SK-N-SH (cell line): ENCODE results near the gene ACCS. TPM values are rescaled to one million over a fixed set of nuclear protein-coding genes. Genes with fewer than 3 reads are reported as not detected.

Experiments used
- CTCF ChIA-PET: fragments of 300-600, 350-600 bp; formaldehyde crosslinking; extraction: SDS; loops from one replicate; lab custom pipeline; 2021; lab: Yijun Ruan, JAX
- POLR2A ChIA-PET: fragments of 350-600 bp; sonication (Branson Sonifier 250); formaldehyde crosslinking; extraction: SDS; loops from one replicate; lab custom pipeline; 2020; ENCODE audit warnings: antibody characterized with exemption, inconsistent platforms; lab: Yijun Ruan, JAX
- DNase-seq: peaks from one replicate; pipeline ENCODE4 v3.0.0; 2012
- H2AFZ ChIP-seq: fragments of 200-600 bp; sonication (generic); 2 replicates; pipeline ENCODE4 v1.8.1; 2016; ENCODE audit warnings: antibody characterized with exemption, mild to moderate bottlenecking, low read depth
- H3F3A ChIP-seq: fragments of 200-600 bp; sonication (generic); replicated peaks from 2 replicates; pipeline ENCODE3; 2016; ENCODE audit warnings: antibody characterized with exemption, mild to moderate bottlenecking; ENCODE audit not compliant: insufficient read depth
- H3K27ac ChIP-seq, 2 experiments: fragments of 200-500 bp in 1 of 2; fragments of 200-600 bp in 1 of 2; sonication (Bioruptor generic) in 1 of 2; sonication (generic), shearing (Covaris generic) in 1 of 2; 2 replicates each; pipeline versions ENCODE4 v1.5.1 to v1.6.1; 2014 to 2016; ENCODE audit warnings: low read depth in 2 of 2, inconsistent platforms in 1 of 2, low read length in 1 of 2, mild to moderate bottlenecking in 1 of 2, mixed read lengths in 1 of 2
- H3K27me3 ChIP-seq: fragments of 200-600 bp; sonication (generic), shearing (Covaris generic); 2 replicates; pipeline ENCODE4 v1.6.1; 2016; ENCODE audit warnings: mixed run types; ENCODE audit not compliant: insufficient read depth
- H3K36me3 ChIP-seq, 2 experiments: fragments of 200-500 bp in 1 of 2; fragments of 200-600 bp in 1 of 2; sonication (Bioruptor generic) in 1 of 2; sonication (generic) in 1 of 2; replicated peaks in 1 of 2; 2 replicates each; pipeline versions ENCODE3 to v1.5.1; 2014 to 2016; ENCODE audit warnings: low read length in 1 of 2, mild to moderate bottlenecking in 1 of 2; ENCODE audit not compliant: insufficient read depth in 2 of 2, control insufficient read depth in 1 of 2
- H3K4me1 ChIP-seq, 2 experiments: fragments of 200-500 bp in 1 of 2; fragments of 200-600 bp in 1 of 2; sonication (Bioruptor generic) in 1 of 2; sonication (generic), shearing (Covaris generic) in 1 of 2; 2 replicates each; pipeline versions ENCODE4 v1.5.1 to v1.6.1; 2014 to 2016; ENCODE audit warnings: low read depth in 1 of 2, low read length in 1 of 2, mixed run types in 1 of 2; ENCODE audit not compliant: insufficient read depth in 2 of 2, control insufficient read depth in 1 of 2
- H3K4me2 ChIP-seq: fragments of 200-600 bp; sonication (generic), shearing (Covaris generic); 2 replicates; pipeline ENCODE4 v1.6.1; 2017; ENCODE audit warnings: mixed run types
- H3K4me3 ChIP-seq, 2 experiments: fragments of 200-500 bp in 1 of 2; fragments of 200-600 bp in 1 of 2; sonication (Bioruptor generic) in 1 of 2; sonication (generic), shearing (Covaris generic) in 1 of 2; 2 replicates each; pipeline versions ENCODE4 v1.5.1 to v1.8.1; 2014 to 2016; ENCODE audit warnings: low read depth in 2 of 2, inconsistent platforms in 1 of 2, low read length in 1 of 2, mild to moderate bottlenecking in 1 of 2, mixed read lengths in 1 of 2, moderate library complexity in 1 of 2
- H3K79me2 ChIP-seq: fragments of 200-600 bp; sonication (generic); 2 replicates; pipeline ENCODE4 v1.8.1; 2017; ENCODE audit warnings: mild to moderate bottlenecking; ENCODE audit not compliant: insufficient read depth
- H3K9ac ChIP-seq: fragments of 200-600 bp; sonication (generic); 2 replicates; pipeline ENCODE4 v1.6.1; 2017; ENCODE audit warnings: mixed run types
- H3K9me2 ChIP-seq: fragments of 200-600 bp; sonication (generic); 2 replicates; pipeline ENCODE4 v1.6.1; 2017; ENCODE audit warnings: mixed run types
- H3K9me3 ChIP-seq: fragments of 200-600 bp; sonication (generic); 2 replicates; pipeline ENCODE4 v1.6.1; 2017; ENCODE audit warnings: mixed run types, mild to moderate bottlenecking, moderate library complexity
- H4K20me1 ChIP-seq: fragments of 200-600 bp; sonication (generic); 2 replicates; pipeline ENCODE4 v1.6.1; 2017; ENCODE audit warnings: mild to moderate bottlenecking, mixed run types; ENCODE audit not compliant: insufficient read depth
- FOXM1 ChIP-seq: IDR thresholded peaks from 2 replicates; pipeline ENCODE4 v1.4.0; 2012; ENCODE audit warnings: low read depth, mild to moderate bottlenecking
- GATA2 ChIP-seq: sonication (generic); formaldehyde crosslinking; IDR thresholded peaks from 2 replicates; pipeline ENCODE4 v1.5.0; 2020; ENCODE audit warnings: mild to moderate bottlenecking, missing genetic modification reagents
- IRF3 ChIP-seq: fragments of 150-350 bp; IDR thresholded peaks from 2 replicates; pipeline ENCODE4 v1.6.1; 2016; ENCODE audit warnings: mild to moderate bottlenecking, low read depth, low read length
- JUND ChIP-seq: IDR thresholded peaks from 2 replicates; pipeline ENCODE4 v1.4.0; 2012
- MEF2A ChIP-seq: IDR thresholded peaks from 2 replicates; pipeline ENCODE4 v1.4.0; 2012; ENCODE audit warnings: low read depth, borderline replicate concordance
- PBX3 ChIP-seq: IDR thresholded peaks from 2 replicates; pipeline ENCODE4; 2012
- POLR2AphosphoS5 ChIP-seq: IDR thresholded peaks from 2 replicates; pipeline ENCODE4 v1.6.1; 2012; ENCODE audit warnings: low read depth, low read length
- RAD21 ChIP-seq: IDR thresholded peaks from 2 replicates; pipeline ENCODE4 v1.6.1; 2012; ENCODE audit warnings: mild to moderate bottlenecking, low read length
- RXRA ChIP-seq: IDR thresholded peaks from 2 replicates; pipeline ENCODE4 v1.4.0; 2012; ENCODE audit warnings: low read depth, mild to moderate bottlenecking, borderline replicate concordance
- SMC3 ChIP-seq: IDR thresholded peaks from 2 replicates; pipeline ENCODE4 v1.6.1; 2012; ENCODE audit warnings: low read depth, low read length, improper control_type of control experiment
- TAF1 ChIP-seq: IDR thresholded peaks from 2 replicates; pipeline ENCODE4 v1.6.1; 2012; ENCODE audit warnings: low read depth, mild to moderate bottlenecking, low read length, moderate library complexity, borderline replicate concordance
- TCF12 ChIP-seq: IDR thresholded peaks from 2 replicates; pipeline ENCODE4 v1.4.0; 2012
- YY1 ChIP-seq: IDR thresholded peaks from 2 replicates; pipeline ENCODE4 v1.4.0; 2012; ENCODE audit warnings: low read depth, mild to moderate bottlenecking
- ZBTB33 ChIP-seq: IDR thresholded peaks from 2 replicates; pipeline ENCODE4 v1.4.0; 2012; ENCODE audit warnings: low read depth, borderline replicate concordance
- WGBS: methylation state at CpG from one replicate; pipeline ENCODE4 v1.1.6; 2017; ENCODE audit warnings: low lambda C conversion rate; 5-methylcytosine and 5-hydroxymethylcytosine counted together
- polyA plus RNA-seq, 3 experiments: library from polyadenylated mRNA; depleted of rRNA; stranded (reverse); fragments of >200 nt; gene quantifications; 2 replicates each; pipeline ENCODE4 v1.2.3, GENCODE V29; 2012

Gene ACCS
- polyA plus RNA-seq, 1 of the 3 experiments (the other 2 are of a cell fraction): 28.5 TPM

- Histone ChIP-seq H3K36me3 (no peaks in the 10 kb centered on the region), H3K79me2 (no peaks in the 10 kb centered on the region), H3K27ac (no peak overlapping the region), H2AFZ (no peak overlapping the region), H3K9me2 (no peaks in the 10 kb centered on the region), H3K4me1 (no peaks in the 10 kb centered on the region), H3K27me3 (no peaks in the 10 kb centered on the region), H4K20me1 (no peaks in the 10 kb centered on the region), H3K4me3 (no peak overlapping the region), H3F3A (no peaks in the 10 kb centered on the region), H3K4me2 (no peak overlapping the region), H3K9ac (no peak overlapping the region), H3K9me3 (no peaks in the 10 kb centered on the region)
- POLR2A ChIA-PET: interaction anchor here (1.0 kb wide), 1 partner anchor 9 kb away, joined by 3 read pairs; no protein-coding TSS in a partner anchor
- CTCF ChIA-PET: interaction anchor here (1.1 to 3.2 kb wide), 2 partner anchors 9 to 13 kb away, joined by 3 to 27 read pairs; partner anchors contain the start of gene EXT2
- WGBS: 65% methylated on average over 7 of the region's 9 CpGs
- no peak for TF ChIP-seq TCF12
- no peak for TF ChIP-seq RXRA
- no peak for TF ChIP-seq POLR2AphosphoS5
- TF ChIP-seq MEF2A: no peak
- no peak for TF ChIP-seq JUND
- TF ChIP-seq IRF3: no peak
- no peak for TF ChIP-seq PBX3
- no peak for TF ChIP-seq GATA2 (CRISPR knock-in tag)
- TF ChIP-seq FOXM1: no peak
- no peak for TF ChIP-seq SMC3
- DNase-seq: no peak
Observed at GRCh38 chr11:44080951-44081350, 14.9 kb downstream of the ACCS start.

GRCh38 chr11:44082645-44083044 lies 16.6 kb downstream of the ACCS start:
- Histone ChIP-seq H3K27me3 (no peaks in the 10 kb centered on the region), H3K4me2 (no peak overlapping the region), H4K20me1 (no peaks in the 10 kb centered on the region), H3K27ac (no peak overlapping the region), H3K4me1 (no peaks in the 10 kb centered on the region), H3K79me2 (no peaks in the 10 kb centered on the region), H3F3A (no peaks in the 10 kb centered on the region), H3K36me3 (no peaks in the 10 kb centered on the region), H3K9me3 (no peaks in the 10 kb centered on the region), H3K4me3 (no peak overlapping the region), H2AFZ (no peak overlapping the region), H3K9ac (no peak overlapping the region), H3K9me2 (no peaks in the 10 kb centered on the region)
- ChIA-PET POLR2A (no interaction called here), CTCF (interaction anchor here (2.1 to 3.2 kb wide), 2 partner anchors 12 to 16 kb away, joined by 6 to 27 read pairs; partner anchors contain the start of genes ACCS and EXT2)
- no peak for TF ChIP-seq GATA2 (CRISPR knock-in tag)
- no peak for TF ChIP-seq YY1
- TF ChIP-seq TAF1: no peak
- TF ChIP-seq ZBTB33: no peak
- TF ChIP-seq RAD21: no peak
- 75% methylated on average over 3 of the region's 4 CpGs for WGBS
- no peak for DNase-seq
